ENCODE measurements around the gene CYSRT1.
A peak's percentile ranks its signal among the peaks of the same experiment; 100 is the strongest.

Gene CYSRT1, protein sequence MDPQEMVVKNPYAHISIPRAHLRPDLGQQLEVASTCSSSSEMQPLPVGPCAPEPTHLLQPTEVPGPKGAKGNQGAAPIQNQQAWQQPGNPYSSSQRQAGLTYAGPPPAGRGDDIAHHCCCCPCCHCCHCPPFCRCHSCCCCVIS

DNA sequence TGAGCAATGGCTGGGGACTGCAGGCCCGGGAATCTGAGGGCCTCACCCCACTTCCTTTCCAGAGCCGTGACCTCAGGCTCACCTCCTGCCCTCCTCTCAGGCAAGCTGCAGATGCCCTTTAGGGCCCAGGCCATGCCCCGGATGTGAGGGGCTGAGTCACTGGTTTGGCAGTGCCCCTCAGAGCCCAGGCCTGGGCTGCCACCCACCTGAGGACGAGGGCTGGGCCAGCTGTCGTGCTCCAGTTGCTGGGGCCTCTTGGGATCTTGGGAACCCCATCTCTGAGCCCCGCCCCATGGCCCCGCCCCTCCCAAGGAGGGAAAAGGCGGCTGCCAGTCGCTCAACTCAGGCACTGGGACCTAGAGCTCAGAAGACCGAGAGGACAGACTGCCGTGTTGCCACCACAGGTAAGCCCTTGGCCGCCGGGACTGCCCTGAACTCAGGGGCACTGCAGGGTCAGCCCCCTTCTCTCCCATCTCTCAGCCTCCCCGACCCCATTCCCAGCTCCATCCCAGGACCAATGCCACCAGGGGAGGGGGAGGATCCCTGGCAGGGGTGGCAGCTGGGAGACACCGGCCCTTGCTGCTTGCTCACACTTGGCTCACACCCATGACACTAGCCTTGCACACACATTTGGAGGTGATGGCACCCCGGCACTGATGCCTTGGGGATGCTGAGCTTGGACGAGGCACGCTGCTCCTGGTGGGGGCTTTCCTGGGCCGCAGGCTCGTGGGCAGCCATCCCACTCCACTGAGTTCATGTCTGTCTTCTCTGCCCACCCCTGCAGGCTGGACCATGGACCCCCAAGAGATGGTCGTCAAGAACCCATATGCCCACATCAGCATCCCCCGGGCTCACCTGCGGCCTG, at the start of gene CYSRT1:
Gene CYSRT1, plus strand, starts transcription at position 345 of the 865 bp plus-strand sequence. Its CDS starts 448 bp downstream, at position 793.
- DNase-seq (ENCODE audit: low spot score): no peak

DNA sequence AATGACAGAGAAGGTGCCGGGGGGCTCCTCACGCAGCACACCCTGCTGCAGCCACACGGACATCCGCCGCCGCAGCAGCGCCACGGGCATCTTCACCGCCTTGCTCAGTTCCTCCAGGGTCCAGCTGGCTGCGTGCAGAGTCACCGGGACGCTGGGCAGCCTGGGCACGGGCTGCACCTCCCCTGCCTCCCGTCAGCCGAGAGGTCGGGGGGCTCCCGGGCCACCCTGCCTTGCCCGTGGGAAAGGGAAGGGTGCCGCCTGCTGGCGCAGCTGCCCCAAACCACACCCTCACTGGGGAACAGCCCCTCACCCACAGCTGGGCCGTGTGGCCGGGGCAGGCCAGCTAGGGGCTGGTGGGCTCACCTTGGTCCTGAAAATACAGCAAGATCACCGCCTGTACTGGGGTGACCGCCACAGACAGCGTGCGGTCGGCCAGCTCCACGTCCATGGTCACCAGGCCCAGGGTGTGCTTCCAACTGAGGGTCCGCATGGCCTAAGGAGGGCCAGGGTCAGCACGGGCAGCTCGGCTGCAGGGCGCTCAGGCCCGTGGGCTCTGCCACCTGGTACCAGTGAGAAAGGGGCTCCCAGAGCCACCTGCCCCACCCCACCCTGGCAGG, 49.5 kb upstream of the CYSRT1 start:
- DNase-seq (ENCODE audit: low spot score): no peak

DNA sequence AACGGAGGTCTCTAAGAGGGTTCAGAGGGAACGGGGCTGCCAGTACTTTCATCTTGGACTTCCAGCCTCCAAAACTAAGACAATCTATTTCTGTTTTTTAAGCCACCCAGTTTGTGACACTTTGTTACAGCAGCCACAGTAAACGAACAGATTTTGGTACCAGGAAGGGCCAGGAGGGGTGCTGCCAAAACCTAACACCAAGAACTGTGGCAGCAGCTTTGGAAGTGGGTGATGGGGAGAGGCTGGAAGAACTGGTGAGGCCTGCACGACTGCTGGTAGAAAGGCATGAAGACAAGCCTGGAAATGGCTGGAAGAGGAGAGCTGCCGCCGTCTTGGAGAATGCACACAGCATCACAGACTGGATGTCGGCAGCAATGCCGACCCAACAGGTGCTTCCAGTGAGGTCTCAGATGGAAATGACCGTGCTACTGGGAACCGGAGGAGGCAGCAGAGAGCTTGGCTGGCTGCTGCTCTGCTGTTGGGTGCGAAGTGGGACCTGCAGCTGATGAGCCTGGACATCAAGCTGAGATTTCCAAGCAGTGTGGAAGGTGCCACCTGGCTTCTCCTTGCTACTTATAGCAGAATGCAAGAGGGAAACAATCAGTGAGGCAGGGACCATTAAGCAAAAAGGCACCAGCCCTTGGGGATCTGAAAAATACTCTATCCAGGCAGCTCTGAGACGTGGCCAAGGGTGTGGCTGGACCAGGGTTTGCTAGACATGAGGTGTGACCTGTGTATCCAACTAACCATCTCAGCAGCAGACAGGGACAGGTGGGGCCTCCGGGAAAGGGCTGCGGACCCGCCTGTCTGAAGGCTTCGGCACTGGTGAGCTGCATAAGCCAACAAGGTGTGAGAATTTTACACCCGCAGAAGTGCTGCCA, 48.4 kb upstream of the CYSRT1 start:
- DNase-seq (ENCODE audit: low spot score): no peak

- no peak for DNase-seq (ENCODE audit: low spot score)
Observed at GRCh38 chr9:137178201-137178938, 46.6 kb upstream of the CYSRT1 start.

DNA sequence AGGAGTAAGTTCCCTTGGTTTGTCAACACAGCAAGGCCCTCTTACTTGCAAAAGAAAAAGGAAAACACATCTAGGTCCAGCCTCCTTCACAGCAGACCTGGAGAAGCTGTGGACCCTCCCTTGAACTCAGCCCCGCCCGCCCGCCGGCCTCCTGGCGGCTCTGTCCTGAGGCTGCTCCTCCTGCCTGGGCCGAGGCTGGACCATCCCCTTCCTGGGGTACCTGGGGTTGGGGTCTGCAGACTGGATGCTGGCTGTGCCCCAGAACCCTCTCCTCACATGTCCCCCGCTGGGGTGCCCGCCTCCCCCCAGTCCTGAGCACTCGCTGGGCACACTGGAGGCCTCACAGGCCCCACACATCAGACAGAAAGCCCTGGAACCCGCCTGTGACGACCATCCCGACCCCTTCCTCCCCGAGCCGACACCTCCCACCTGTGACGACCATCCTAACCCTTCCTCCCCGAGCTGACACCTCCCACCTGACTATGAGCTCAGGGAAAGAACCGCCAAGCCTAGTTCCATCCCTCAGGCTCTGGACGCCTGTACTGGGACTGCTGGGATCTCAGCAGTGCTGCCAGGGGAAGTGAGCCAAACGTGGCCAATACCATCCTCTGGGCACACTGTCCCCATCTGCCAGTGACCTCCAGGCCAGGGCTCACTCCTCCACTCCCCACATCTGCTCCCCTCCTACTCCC, 45.9 kb upstream of the CYSRT1 start:
- DNase-seq (ENCODE audit: low spot score): no peak

DNA sequence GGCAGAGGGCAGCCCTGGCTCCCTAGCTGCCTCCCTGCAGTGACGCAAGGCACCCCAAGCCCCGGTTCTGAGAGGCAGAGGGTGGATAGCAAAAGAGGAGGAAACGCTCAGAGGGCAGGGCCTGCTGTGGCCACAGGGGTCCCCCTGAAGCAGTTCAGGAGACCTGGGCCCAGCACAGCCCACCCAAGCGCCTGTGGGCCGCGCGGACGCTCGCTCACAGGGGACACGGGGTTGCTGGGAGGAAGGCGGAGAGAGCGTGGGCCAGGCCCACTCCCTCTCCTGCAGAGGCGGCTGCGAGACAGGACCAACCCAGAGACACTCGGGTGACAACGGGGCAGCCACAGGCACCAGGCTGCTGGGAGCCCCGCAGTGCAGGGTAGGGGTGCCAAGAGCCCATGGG, 45.2 kb upstream of the CYSRT1 start:
- no peak for DNase-seq (ENCODE audit: low spot score)

DNA sequence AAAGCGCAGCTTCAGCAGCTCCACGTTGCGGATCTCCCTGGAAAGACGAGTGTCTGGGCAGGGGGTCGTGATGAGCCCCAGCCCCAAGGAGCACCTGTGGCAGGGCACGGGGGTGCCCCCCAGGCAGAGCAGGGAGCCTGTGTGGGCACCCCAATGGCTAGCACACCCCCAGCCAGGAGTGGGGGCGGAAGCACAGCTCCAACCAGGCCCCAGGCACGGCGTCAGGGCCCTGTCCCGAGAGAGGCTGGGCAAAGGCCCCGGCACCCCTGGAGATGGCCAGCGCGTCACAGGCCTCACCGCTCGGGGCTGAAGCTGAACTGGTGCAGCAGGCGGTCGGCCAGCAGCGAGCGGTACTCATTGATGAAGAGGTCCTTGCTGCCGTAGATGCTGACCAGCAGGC, 44.5 kb upstream of the CYSRT1 start:
- no peak for DNase-seq (ENCODE audit: low spot score)

DNA sequence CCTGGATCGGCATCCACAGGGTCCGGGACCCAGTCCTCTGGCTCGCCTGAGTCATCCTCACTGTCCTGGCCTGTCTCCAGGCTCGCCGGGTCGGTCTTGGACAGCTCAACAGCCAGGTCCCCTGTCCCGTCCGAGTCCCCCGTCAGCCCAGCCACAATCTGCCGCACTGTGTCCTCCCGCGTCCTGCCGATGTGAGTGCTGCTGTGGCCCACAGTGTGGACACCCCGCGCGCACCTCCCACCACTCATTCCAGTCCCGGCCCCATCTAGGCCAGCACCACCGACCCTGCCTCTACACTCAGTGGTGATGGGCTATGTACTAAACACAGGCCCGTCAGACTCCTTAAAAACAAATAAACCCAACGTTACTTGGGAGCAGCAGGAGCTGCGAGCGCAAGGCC, 43.3 kb upstream of the CYSRT1 start:
- DNase-seq (ENCODE audit: low spot score): no peak

DNA sequence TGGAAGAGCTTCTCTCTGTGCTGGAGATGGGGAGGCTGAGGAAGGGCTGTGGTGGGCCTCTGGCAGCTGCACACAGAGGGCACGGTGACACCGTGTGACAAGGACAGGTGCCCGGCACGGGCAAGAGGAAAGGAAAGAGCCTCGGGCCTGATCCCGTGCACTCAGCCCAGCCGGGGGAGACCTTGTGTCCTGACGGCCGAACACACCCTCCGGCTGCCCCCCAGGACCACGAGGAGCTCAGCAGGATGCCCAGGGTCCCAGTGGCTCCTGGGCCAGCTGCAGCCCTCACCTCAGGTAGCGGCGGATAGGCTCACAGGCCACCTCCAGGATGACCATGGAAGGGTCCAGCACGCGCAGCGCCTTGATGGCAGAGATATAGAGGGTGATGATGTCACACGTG, 42.1 kb upstream of the CYSRT1 start:
- no peak for DNase-seq (ENCODE audit: low spot score)

GRCh38 chr9:137183980-137184595, 40.9 kb upstream of the CYSRT1 start:
- DNase-seq (ENCODE audit: low spot score): no peak

- DNase-seq (ENCODE audit: low spot score): no peak
Observed at GRCh38 chr9:137184881-137185660, 39.9 kb upstream of the CYSRT1 start.

DNA sequence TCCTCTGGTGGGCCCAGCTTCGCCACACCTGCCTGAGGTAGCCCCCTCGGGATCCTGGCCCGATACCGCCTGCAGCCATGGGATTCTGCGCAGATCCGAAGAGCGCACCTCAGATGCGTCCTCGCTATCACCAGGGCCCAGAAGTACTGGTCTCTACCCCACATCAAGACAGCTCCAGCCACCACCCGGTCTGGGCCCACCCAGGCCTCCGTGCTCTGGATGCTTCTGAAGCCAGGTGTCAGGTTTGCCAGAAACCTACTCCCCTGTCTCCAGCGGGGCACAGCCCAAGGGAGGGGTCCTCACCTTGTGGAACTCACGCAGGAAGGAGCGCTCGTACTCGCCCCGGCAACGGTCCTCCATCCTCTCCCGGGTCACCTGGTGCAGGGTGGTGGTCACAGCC, 39.1 kb upstream of the CYSRT1 start:
- no peak for DNase-seq (ENCODE audit: low spot score)

- DNase-seq (ENCODE audit: low spot score): no peak
Observed at GRCh38 chr9:137186385-137186784, 38.6 kb upstream of the CYSRT1 start.

- DNase-seq (ENCODE audit: low spot score): no peak
Observed at GRCh38 chr9:137187386-137187785, 37.6 kb upstream of the CYSRT1 start.

GRCh38 chr9:137188086-137188489, 36.9 kb upstream of the CYSRT1 start:
- DNase-seq (ENCODE audit: low spot score): no peak

DNA sequence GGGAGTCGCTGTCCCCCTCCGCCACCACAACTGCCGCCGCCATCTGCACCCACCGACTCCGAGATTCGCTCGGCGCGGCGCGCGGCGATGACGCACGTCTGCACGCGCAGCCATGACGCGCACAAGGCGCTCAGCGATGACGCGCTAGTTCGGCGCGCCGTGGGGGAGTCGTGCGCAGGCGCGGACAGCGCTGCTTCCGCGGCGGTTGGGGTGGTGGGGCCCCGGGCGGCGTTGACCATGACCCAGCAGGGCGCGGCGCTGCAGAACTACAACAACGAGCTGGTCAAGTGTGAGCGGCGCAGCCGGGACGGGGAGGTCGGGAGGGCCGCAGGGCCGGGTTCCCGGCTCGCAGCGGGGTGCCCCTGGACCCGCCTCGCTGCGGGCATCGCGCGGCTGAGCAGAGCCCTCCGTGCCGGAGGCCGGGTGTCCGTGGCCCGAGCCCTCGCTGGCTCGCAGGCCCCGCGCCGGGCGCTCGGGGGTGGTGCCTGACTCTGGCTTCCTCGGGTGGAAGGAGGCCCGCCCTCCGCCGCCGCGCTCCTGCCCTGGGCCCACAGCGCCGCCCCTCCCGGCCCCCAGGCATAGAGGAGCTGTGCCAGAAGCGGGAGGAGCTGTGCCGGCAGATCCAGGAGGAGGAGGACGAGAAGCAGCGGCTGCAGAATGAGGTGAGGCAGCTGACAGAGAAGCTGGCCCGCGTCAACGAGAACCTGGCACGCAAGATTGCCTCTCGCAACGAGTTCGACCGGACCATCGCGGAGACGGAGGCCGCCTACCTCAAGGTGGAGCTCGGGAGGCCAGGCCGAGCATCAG, 36.3 kb upstream of the CYSRT1 start, which contains the start of the genes ANAPC2 and SSNA1:
Gene ANAPC2, minus strand, starts transcription at position 71 of the 807 bp plus-strand sequence. Its CDS starts 28 bp downstream, at position 43.
Gene SSNA1, plus strand, starts transcription at position 187 of the 807 bp plus-strand sequence. Its CDS starts 51 bp downstream, at position 238.
- DNase-seq (ENCODE audit: low spot score): peak; percentile 93

GRCh38 chr9:137189297-137190295, 35.4 kb upstream of the CYSRT1 start:
- no peak for DNase-seq (ENCODE audit: low spot score)
